Ecto neural progenitor cell (in vitro differentiated cells): ENCODE measurements around the gene LPXN.
"Not testable (repeated sequence)": the region's sequence is repeated elsewhere in the genome, so short reads cannot be mapped to it uniquely, and the experiment has no call there.

Experiments
- DNase-seq: peaks from one replicate; pipeline ENCODE4 v3.0.0-alpha.2; 2018; ENCODE audit warnings: low spot score

Gene LPXN

GRCh38 chr11:58579192-58580129 is 3.8 kb upstream of the LPXN start:
- DNase-seq: peak; percentile 91

GRCh38 chr11:58578635-58579191 is 3.1 kb upstream of the LPXN start, which contains the start of gene ZFP91:
TSS of gene ZFP91 (plus strand) at chr11:58579063. CDS start at chr11:58579282, 219 bp downstream.
- DNase-seq: peak; percentile 96

DNA sequence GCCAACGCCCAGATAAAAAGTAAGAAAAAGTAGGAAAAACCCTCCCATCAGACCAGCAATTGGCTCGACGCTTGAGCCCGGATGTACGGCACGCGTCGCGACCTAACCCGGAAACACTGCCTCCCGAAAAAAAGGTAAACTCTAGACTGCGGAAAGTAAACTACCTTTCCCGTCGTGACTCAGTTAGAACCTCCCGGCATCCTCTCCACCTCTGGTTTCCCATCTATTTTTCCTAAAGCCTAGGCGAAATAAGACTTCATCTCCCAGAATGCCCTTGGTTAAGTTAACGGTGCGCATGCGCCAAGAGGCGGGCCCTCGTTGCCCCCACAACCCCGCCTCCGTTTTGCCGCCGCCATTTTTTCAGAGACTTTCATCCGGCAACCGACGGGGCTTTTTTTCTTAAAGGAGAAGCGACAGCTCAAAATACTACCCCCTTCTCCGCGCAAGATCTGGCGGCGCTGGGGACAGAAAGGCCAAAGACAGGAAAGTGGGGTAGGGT is 2.5 kb upstream of the LPXN start:
- DNase-seq: peak; percentile 92

DNA sequence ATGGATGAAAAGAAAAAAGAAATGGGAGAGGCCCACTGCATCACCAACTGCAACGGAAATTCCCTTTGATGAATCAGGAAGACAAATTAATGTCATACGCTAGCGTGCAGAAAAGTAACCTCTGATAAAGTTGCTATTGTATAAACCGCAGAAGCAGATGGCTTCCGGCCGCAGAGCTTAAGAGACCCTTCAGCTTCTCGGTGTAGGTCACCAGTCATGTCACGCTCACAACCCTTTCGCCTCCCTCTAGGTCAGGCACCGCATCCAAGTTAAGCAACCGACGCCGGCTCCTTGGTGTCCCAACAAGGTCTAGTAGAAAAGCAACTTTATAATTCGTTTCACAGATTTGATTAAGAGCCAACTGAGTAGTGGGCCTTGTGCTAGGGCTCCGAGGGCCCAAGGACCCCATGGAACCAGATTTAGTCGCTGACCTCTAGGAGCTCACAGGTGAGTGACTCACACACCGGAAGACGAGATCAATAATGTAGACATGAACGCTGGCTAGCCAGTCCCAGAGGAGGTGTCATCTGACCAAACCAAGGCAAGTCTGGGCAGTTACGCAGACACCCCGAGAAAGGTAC is 2.0 kb upstream of the LPXN start:
- peak; percentile 67 for DNase-seq

GRCh38 chr11:58576887-58577471 is 1.3 kb upstream of the LPXN start:
- no peak for DNase-seq

GRCh38 chr11:58574881-58575280 is 775 bp downstream of the LPXN start:
- no peak for DNase-seq

DNA sequence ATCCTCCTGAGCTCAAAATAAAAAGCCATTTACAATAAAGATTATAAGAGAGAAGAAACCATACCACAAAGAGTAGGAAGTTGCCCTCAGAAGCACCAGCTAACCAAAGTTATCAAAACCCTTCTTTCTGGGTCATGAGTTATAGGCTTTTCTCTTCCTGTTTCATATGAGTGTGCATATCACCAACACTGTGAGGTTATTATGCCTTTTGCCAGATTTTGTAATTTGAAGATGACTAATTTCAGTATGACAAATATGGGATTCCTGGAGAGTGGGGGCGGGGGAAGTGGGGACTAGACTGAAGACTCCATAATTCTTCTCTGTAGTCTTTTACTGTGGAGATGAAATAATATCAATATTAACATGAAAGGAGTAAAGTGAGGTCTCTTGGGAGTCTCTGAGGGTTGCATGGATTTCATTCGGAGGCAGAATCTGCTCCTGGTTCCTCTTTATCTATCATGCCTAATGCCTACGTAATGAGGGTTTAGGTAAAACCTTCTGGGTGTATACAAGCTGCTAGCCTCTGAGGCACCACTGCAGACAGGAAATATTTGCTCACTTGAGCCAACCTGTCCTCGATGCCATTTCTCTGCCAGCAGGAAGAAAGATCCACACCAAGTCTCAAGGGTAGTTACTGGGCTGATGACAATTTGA is 2.1 kb downstream of the LPXN start:
- DNase-seq: no peak

DNA sequence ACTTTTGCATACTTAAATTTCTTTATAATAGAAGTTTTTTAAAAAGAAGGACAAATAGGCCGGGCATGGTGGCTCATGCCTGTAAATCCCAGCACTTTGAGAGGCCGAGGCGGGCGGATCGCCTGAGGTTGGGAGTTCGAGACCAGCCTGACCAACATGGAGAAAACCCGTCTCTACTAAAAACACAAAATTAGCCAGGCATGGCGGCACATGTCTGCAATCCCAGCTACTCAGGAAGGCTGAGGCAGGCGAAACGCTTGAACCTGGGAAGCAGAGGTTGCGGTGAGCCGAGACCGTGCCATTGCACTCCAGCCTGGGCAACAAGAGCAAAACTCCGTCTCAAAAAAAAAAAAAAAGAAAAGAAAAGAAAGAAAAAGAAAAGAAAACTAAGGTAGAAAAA is 2.8 kb downstream of the LPXN start:
- not testable (repeated sequence) for DNase-seq

DNA sequence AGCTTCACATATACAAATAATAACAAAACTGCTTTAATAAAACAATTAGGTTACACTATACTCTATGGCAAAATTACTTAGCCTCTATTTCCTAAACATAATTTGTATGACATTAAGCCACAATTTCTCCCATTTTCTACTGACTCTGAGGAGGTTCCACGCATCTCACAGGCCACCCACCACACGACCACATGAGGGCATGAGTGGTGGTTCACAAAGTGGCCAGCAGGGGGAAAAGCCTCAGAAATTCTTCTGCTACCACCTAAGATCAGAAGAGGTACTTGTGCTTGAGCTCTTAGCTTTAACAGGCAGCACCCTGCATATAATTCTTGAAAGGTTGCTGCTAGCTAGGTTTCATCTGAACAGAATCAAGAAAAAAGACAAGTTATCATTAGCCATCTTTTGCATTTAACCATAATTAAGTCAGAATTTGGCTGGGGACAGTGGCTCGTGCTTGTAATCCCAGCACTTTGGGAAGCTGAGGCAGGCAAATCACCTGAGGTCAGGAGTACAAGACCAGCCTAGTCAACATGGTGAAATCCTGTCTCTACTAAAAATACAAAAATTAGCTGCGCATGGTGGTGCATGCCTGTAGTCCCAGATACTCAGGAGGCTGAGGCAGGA is 7.7 kb downstream of the LPXN start:
- peak; percentile 61 for DNase-seq

DNA sequence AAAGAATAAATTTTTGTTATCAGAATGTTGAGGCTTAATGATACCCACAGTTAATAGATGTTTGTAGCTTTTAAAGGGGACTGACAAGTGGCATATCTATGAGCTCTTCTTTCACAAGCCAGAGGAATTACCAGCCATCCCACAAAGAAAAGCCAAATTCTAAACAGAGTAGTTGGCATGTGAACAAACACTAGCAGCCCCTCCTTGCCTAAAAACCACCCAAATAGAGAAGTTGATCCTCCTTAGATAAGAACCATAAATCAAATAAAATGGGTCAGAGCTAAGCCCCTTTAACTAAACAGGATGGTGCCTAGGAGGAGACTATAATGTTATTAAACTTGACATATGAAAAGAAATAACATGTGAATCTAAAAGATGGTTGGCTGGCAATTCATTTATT is 11.4 kb downstream of the LPXN start:
- no peak for DNase-seq

GRCh38 chr11:58562375-58562800 is 13.3 kb downstream of the LPXN start:
- DNase-seq: no peak

DNA sequence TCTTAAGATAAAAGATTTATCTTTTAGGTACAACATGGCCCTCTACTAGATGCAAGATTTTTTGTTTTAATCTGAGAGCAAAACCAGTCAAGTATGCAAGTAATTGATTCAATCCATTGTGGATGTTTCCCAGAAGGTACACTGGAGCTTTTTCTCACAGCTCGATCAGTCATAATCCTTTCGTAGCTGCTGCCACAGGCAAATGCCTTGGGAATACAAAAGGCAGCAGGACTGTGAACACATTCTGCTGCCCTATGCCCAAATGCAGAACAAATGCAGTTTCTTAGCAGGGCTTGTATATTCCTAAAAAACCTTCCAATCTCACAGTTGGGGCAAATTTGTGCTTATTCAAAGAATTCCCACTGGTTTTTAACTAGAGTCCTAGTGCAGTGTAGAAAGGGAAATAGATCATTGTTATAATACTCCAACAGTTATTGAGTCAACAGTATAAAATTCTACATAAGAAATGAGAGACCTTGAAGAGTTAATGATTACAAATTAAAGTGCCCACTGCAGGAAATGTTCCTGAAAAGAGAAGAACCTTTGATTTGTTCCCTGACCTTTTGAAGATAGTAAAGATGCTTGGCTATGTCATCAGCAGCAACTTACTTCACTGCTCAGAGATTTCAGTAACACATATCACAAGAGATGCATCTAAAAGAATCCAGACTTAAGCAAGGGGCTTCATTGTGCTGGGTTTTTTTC is 14.1 kb downstream of the LPXN start:
- DNase-seq: no peak

DNA sequence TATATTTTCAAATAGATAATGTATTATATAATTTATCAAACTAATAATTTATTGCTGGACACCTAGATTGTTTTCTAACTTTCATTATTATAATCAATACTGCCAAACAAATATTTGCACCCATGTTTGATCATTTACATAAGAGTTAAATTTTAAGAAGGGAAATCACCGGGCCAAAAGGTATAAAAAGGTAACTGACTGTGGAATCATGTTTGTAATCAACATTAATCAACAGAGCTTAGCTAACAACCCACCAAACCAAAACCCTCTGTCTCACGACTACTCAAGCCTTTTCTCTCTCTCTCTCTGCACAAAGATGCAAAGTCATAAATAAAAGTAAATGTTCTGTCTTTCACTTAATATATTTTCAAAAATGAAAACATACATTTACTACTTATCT is 14.8 kb downstream of the LPXN start:
- DNase-seq: no peak

DNA sequence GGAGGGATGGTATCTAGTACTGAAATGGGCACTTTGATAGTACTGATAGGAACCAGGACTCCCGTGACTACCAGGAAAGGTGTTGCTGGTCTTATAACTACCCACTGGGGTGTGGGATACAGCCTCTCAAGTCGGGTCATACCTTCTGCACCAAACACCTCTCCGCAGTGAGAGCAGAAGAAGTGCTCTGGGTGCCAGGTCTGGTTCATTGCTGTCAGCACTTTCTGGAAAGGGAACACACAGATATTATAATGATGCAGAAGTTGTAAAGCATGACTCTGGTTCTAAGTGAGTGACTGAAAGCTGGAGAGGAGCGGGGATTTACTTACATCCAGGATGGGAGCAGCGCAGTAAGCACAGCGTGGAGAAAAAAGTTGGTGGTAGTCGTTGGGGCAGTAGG is 26.0 kb downstream of the LPXN start:
- DNase-seq: no peak

GRCh38 chr11:58546841-58547240 is 28.8 kb downstream of the LPXN start:
- no peak for DNase-seq

GRCh38 chr11:58531865-58532341 is 43.8 kb downstream of the LPXN start:
- DNase-seq: no peak

- DNase-seq: no peak
Measured at GRCh38 chr11:58530236-58530635, 45.4 kb downstream of the LPXN start.

DNA sequence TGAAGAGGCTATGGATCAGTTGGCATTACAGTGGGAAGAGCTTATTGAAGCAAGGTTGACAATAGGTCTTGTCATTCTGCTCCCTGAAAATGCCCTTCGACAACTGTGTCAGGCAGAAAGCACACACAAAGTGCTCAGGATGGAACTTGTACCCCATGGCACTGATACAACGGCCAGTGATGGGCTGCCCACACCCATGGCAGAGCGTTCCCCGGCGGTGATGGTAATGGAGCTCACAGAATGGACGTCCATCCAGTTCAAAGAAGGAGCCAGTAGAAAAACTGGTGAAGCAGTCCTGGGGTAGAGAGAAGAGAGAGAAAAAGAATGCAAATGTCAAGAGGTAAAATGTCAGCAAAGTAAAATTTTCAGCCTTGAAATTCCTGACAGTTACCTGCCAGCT is 48.2 kb downstream of the LPXN start:
- DNase-seq: no peak

DNA sequence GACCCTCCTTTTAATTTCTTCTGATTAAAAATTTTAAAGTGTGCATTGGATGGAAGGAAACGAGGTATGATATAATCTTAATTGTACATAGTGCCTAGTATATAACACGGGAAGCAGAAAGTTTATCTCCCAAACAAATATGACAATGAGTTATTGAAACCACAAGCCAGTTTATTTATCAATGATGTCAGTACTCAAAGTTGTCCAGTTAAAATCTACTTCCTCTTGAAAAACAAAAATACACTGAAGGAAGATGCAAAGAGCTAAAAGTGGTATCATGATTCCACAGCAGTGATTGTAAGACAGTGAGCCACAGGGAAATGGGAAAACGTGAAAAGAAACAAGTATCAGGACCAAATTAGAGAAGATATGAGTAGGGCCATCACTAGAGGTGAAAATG is 48.9 kb downstream of the LPXN start:
- no peak for DNase-seq

DNA sequence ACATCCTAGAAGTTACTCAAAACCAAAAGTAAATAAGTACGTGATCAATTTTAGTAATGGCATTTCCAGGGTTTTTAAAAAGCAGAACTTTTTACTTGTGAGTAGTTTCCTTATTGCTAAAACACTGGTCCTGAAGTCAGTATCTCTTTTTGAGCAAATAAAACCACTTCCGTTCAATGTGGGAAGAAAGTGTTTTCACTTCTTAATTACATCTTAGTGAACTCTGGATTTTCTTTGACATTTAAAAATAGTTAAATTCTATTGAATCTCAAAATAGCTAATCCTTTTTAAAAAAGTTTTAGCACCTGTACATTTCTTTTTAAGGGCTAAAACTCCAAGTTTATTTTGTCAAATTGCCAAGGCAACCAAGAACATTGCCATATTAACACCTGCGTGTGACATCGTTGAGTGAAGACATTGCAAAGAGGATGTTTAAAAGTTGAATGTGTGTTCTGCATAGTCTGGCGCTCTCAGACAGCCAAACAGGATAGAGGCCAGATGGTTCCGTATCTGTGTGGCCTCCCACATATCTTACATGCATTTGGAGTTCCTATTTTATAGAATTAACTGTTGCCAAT is 50.5 kb downstream of the LPXN start:
- no peak for DNase-seq
